HepG2 (cell line): ENCODE measurements around the gene TSHZ2. TPM values are rescaled to one million over a fixed set of nuclear protein-coding genes. Genes with fewer than 3 reads are reported as not detected.

ENCODE experiments used
- ATAC-seq: fragments of 200-7000 bp; cut with Tn5 transposase; 3 replicates; pipeline ENCODE4 v1.9.1; 2020; ENCODE audit warnings: mild to moderate bottlenecking, moderate library complexity
- BruUV-seq: library from RNA; stranded (reverse); fragments of 400-500 nt; replicated peaks from 2 replicates; lab custom pipeline; 2021; lab: Mats Ljungman, UMichigan
- CTCF ChIA-PET: fragments of 300-600 bp; formaldehyde crosslinking; extraction: SDS; loops from one replicate; lab custom pipeline; 2021; ENCODE audit warnings: low total read pairs, inconsistent platforms, low intra/inter-chr PET ratio; lab: Yijun Ruan, JAX
- POLR2A ChIA-PET: fragments of 350-600 bp; sonication (Branson Sonifier 250); formaldehyde crosslinking; loops from one replicate; lab custom pipeline; 2020; ENCODE audit warnings: antibody characterized with exemption, inconsistent platforms; lab: Yijun Ruan, JAX
- DNase-seq: peaks from one replicate; pipeline ENCODE4 v3.0.0-alpha.2; 2015; ENCODE audit warnings: low spot score
- FAIRE-seq: peaks from 3 replicates; lab custom pipeline; 2011; peaks lifted over from hg19 to GRCh38; lab: Jason Lieb, UNC
- H2AFZ ChIP-seq: one replicate; pipeline ENCODE4 v1.6.1; 2011; ENCODE audit warnings: low read length, inconsistent platforms
- H3K27ac ChIP-seq: fragments of 300-600 bp; 3 replicates; pipeline ENCODE4 v1.8.0; 2011; ENCODE audit warnings: mixed run types, mild to moderate bottlenecking, mixed read lengths, low read length, inconsistent platforms; ENCODE audit not compliant: insufficient read depth; ENCODE audit errors: extremely low read length
- H3K27me3 ChIP-seq, 2 experiments: fragments of 200-600 bp in 1 of 2; 2 replicates in 1 of 2; 3 replicates in 1 of 2; pipeline versions ENCODE4 v1.6.0 to v1.8.0; 2011; ENCODE audit warnings: low read length in 2 of 2, mild to moderate bottlenecking in 2 of 2, moderate library complexity in 2 of 2, inconsistent platforms in 1 of 2; ENCODE audit not compliant: insufficient read depth in 2 of 2, control insufficient read depth in 1 of 2
- H3K36me3 ChIP-seq, 2 experiments: fragments of 200-600 bp in 1 of 2; replicated peaks in 1 of 2; 2 replicates in 1 of 2; 3 replicates in 1 of 2; pipeline versions ENCODE4 v1.5.1 to v1.8.0; 2011; ENCODE audit warnings: low read length in 2 of 2, inconsistent platforms in 1 of 2; ENCODE audit not compliant: insufficient read depth in 2 of 2, control insufficient read depth in 1 of 2
- H3K4me1 ChIP-seq: 2 replicates; pipeline ENCODE4 v1.5.1; 2012; ENCODE audit warnings: low read length, inconsistent platforms; ENCODE audit not compliant: insufficient read depth
- H3K4me2 ChIP-seq: 2 replicates; pipeline ENCODE4 v1.6.0; 2011; ENCODE audit warnings: low read depth, low read length, inconsistent platforms
- H3K4me3 ChIP-seq, 3 experiments: fragments of 200-600 bp in 1 of 3; sonication (generic), shearing (Covaris generic) in 1 of 3; replicated peaks in 1 of 3; 2 replicates each; pipeline ENCODE4 v1.5.1; 2011 to 2016; ENCODE audit warnings: low read length in 3 of 3, inconsistent platforms in 2 of 3, low read depth in 2 of 3, mild to moderate bottlenecking in 2 of 3, control low read depth in 1 of 3, mixed read lengths in 1 of 3; ENCODE audit not compliant: insufficient read depth in 1 of 3
- H3K79me2 ChIP-seq: one replicate; pipeline ENCODE4 v1.6.1; 2011; ENCODE audit warnings: low read length, inconsistent platforms; ENCODE audit not compliant: insufficient read depth
- H3K9ac ChIP-seq: 2 replicates; pipeline ENCODE4 v1.6.0; 2011; ENCODE audit warnings: mild to moderate bottlenecking, low read depth, low read length, inconsistent platforms; ENCODE audit not compliant: insufficient read depth
- H3K9me3 ChIP-seq: 2 replicates; pipeline ENCODE4 v1.5.1; 2012; ENCODE audit warnings: mild to moderate bottlenecking, low read length
- H4K20me1 ChIP-seq: 2 replicates; pipeline ENCODE4 v1.6.0; 2011; ENCODE audit warnings: inconsistent platforms, mild to moderate bottlenecking, low read length, moderate library complexity; ENCODE audit not compliant: insufficient read depth
- DNMT3B ChIP-seq: conservative IDR thresholded peaks from 2 replicates; pipeline ENCODE4 v1.6.1; 2016; ENCODE audit warnings: missing biosample characterization, control low read depth
- MYNN ChIP-seq: sonication (generic); formaldehyde crosslinking; IDR thresholded peaks from 2 replicates; pipeline ENCODE4 v1.4.0; 2020; ENCODE audit warnings: mild to moderate bottlenecking, low read depth, missing genetic modification reagents
- NCOR1 ChIP-seq: fragments of 200-600 bp; sonication (generic); IDR thresholded peaks from 2 replicates; pipeline ENCODE4 v1.7.0; 2017; ENCODE audit warnings: antibody characterized with exemption, low read length, borderline replicate concordance
- PCBP2 ChIP-seq: fragments of 200-400 bp; formaldehyde crosslinking; optimal IDR thresholded peaks from 2 replicates; pipeline ENCODE3; 2018; ENCODE audit warnings: low read length, low read depth; ENCODE audit not compliant: poor library complexity, severe bottlenecking
- SALL2 ChIP-seq: sonication (generic); formaldehyde crosslinking; IDR thresholded peaks from 2 replicates; pipeline ENCODE4 v1.8.1; 2023; ENCODE audit warnings: mild to moderate bottlenecking, missing genetic modification reagents, inconsistent platforms
- SP4 ChIP-seq: sonication (generic); formaldehyde crosslinking; IDR thresholded peaks from 2 replicates; pipeline ENCODE4 v1.8.1; 2023; ENCODE audit warnings: mild to moderate bottlenecking, missing genetic modification reagents
- SRSF9 ChIP-seq: fragments of 200-400 bp; formaldehyde crosslinking; IDR thresholded peaks from 2 replicates; pipeline ENCODE4 v1.6.1; 2018; ENCODE audit warnings: borderline replicate concordance, mild to moderate bottlenecking, low read depth, low read length; ENCODE audit not compliant: insufficient read depth, poor library complexity, severe bottlenecking
- TRAFD1 ChIP-seq: sonication (generic); formaldehyde crosslinking; IDR thresholded peaks from 2 replicates; pipeline ENCODE4 v1.5.1; 2020; ENCODE audit warnings: missing genetic modification reagents, mild to moderate bottlenecking, borderline replicate concordance
- TRIM22 ChIP-seq: fragments of 450-650 bp; IDR thresholded peaks from 2 replicates; pipeline ENCODE4 v1.6.1; 2017
- U2AF1 ChIP-seq: fragments of 200-400 bp; formaldehyde crosslinking; optimal IDR thresholded peaks from 2 replicates; pipeline ENCODE3; 2017; ENCODE audit warnings: mild to moderate bottlenecking, low read depth, low read length
- ZBTB8A ChIP-seq: sonication (generic); formaldehyde crosslinking; IDR thresholded peaks from 2 replicates; pipeline ENCODE4 v1.4.0; 2020; ENCODE audit warnings: mild to moderate bottlenecking, low read depth, missing genetic modification reagents, borderline replicate concordance
- ZFP62 ChIP-seq: sonication (generic); formaldehyde crosslinking; IDR thresholded peaks from 2 replicates; pipeline ENCODE4 v1.4.0; 2020; ENCODE audit warnings: missing genetic modification reagents
- ZNF281 ChIP-seq: sonication (generic); formaldehyde crosslinking; IDR thresholded peaks from 2 replicates; pipeline ENCODE4 v1.4.0; 2020; ENCODE audit warnings: missing genetic modification reagents, borderline replicate concordance
- ZNF83 ChIP-seq: sonication (generic); formaldehyde crosslinking; IDR thresholded peaks from 2 replicates; pipeline ENCODE4 v1.4.0; 2020; ENCODE audit warnings: missing genetic modification reagents, mild to moderate bottlenecking, borderline replicate concordance
- ZUFSP ChIP-seq: sonication (generic); formaldehyde crosslinking; IDR thresholded peaks from 2 replicates; pipeline ENCODE4 v1.9.0; 2021; ENCODE audit warnings: missing genetic modification reagents, mild to moderate bottlenecking, borderline replicate concordance
- WGBS: methylation state at CpG from one replicate; pipeline ENCODE4 v1.1.6; 2017; ENCODE audit warnings: low lambda C conversion rate; 5-methylcytosine and 5-hydroxymethylcytosine counted together
- in situ Hi-C: cut with HindIII; loops from 2 replicates; pipeline ENCODE4 v1.10.0; 2017; ENCODE audit warnings: low pct_unique_long_range_greater_than_20kb; ENCODE audit not compliant: extremely low pct_ligation_motif_present
- intact Hi-C: fragments of 100-400 bp; cut with micrococcal nuclease; formaldehyde crosslinking; loops from one replicate; pipeline ENCODE4 v1.10.0; 2022; ENCODE audit not compliant: unreplicated experiment
- polyA plus RNA-seq, 8 experiments: library from polyadenylated mRNA; depleted of rRNA in 3 of 8; stranded (reverse) in 7 of 8; unstranded in 1 of 8; fragments of >200 nt; fragmentation: Illumina TruSeq in 4 of 8; extraction: Trizol in 4 of 8; gene quantifications; 2 replicates each; pipeline versions ENCODE4 v1.2.1 to v1.2.3, GENCODE V29; 2011 to 2016; ENCODE audit warnings: low read depth in 4 of 8, missing spikeins in 1 of 8, mixed read lengths in 1 of 8; ENCODE audit not compliant: insufficient read depth in 1 of 8
- total RNA-seq, 5 experiments: library from RNA; depleted of rRNA; stranded (reverse); fragments of >200 nt; fragmentation: Illumina TruSeq; extraction: Trizol; gene quantifications; 2 replicates each; pipeline ENCODE4 v1.2.3, GENCODE V29; 2016; ENCODE audit warnings: low read depth in 1 of 5

The TSHZ2 gene
- total and polyA plus RNA-seq, 2 of the 13 experiments (the other 11 are each of a cell fraction or from before 2014, with no cell fraction given), result 0.01 TPM; not detected in 1

- TF ChIP-seq DNMT3B (CRISPR knock-in tag) (no peak), ZFP62 (CRISPR knock-in tag) (no peak), SALL2 (CRISPR knock-in tag) (no peak), ZBTB8A (CRISPR knock-in tag) (no peak), TRAFD1 (CRISPR knock-in tag) (no peak), SRSF9 (no peak), PCBP2 (no peak), MYNN (no peak)
Measured at GRCh38 chr20:53426766-53427312, 454.7 kb downstream of the TSHZ2 start (continued).

- intact Hi-C loops, result no loop called here
- in situ Hi-C loops, result no loop called here
- TF ChIP-seq SP4 (CRISPR knock-in tag), result no peak
- TF ChIP-seq ZUFSP, result no peak
- no peak for TF ChIP-seq NCOR1
- no peak for TF ChIP-seq ZNF83 (CRISPR knock-in tag)
- TF ChIP-seq U2AF1, result no peak
- TF ChIP-seq TRIM22, result no peak
- TF ChIP-seq ZNF281 (CRISPR knock-in tag), result no peak
Measured at GRCh38 chr20:53427951-53428350, 455.8 kb downstream of the TSHZ2 start.

More at GRCh38 chr20:53427951-53428350, 455.8 kb downstream of the TSHZ2 start:
- no peaks in the 10 kb centered on the region for H3K79me2 ChIP-seq
- CTCF ChIA-PET, result no interaction called here
- no peak overlapping the region for H3K4me2 ChIP-seq
- DNase-seq, result no peak
- no peaks in the 10 kb centered on the region for H3K36me3 ChIP-seq
- H3K9me3 ChIP-seq, result no peaks in the 10 kb centered on the region
- no peak overlapping the region for H2AFZ ChIP-seq
- H3K4me1 ChIP-seq, result peaks cover 30% of the 10 kb centered on the region
- H3K9ac ChIP-seq, result no peak overlapping the region
- no peaks in the 10 kb centered on the region for H4K20me1 ChIP-seq
- FAIRE-seq, result no peak
- no peak overlapping the region for H3K27ac ChIP-seq
- ATAC-seq, result no peak
- no peak overlapping the region for H3K4me3 ChIP-seq
- WGBS, result 67% methylated on average over 2 of the region's 2 CpGs
- POLR2A ChIA-PET, result no interaction called here
- H3K27me3 ChIP-seq, result no peaks in the 10 kb centered on the region
- no TSS peak for BruUV-seq
